Germinal center (tissue), 1 donor: ENCODE data around the gene TSPAN11.
"Not testable (repeated sequence)": the region's sequence is repeated elsewhere in the genome, so short reads cannot be mapped to it uniquely, and the experiment has no call there.

ENCODE experiments used
- DNase-seq: peaks from one replicate; pipeline ENCODE4 v3.0.0; 2012; ENCODE audit warnings: mixed read lengths, low spot score

TSPAN11 gene

GRCh38 chr12:30926243-30927221, at the start of gene TSPAN11:
TSPAN11 (plus strand) TSS chr12:30926748; CDS start chr12:30953992, 27,244 bp downstream.
- no peak for DNase-seq

GRCh38 chr12:30877105-30877875, 49.3 kb upstream of the TSPAN11 start:
- DNase-seq: no peak

- no peak for DNase-seq
Observed at GRCh38 chr12:30878024-30878423, 48.5 kb upstream of the TSPAN11 start.

- DNase-seq: no peak
Observed at GRCh38 chr12:30880061-30880460, 46.5 kb upstream of the TSPAN11 start.

- no peak for DNase-seq
Observed at GRCh38 chr12:30880813-30881212, 45.7 kb upstream of the TSPAN11 start.

GRCh38 chr12:30882706-30883105, 43.8 kb upstream of the TSPAN11 start:
- DNase-seq: no peak

- DNase-seq: no peak
Observed at GRCh38 chr12:30884799-30885198, 41.7 kb upstream of the TSPAN11 start.

- no peak for DNase-seq
Observed at GRCh38 chr12:30885321-30885720, 41.2 kb upstream of the TSPAN11 start.

- no peak for DNase-seq
Observed at GRCh38 chr12:30887226-30887625, 39.3 kb upstream of the TSPAN11 start.

GRCh38 chr12:30888241-30888640, 38.3 kb upstream of the TSPAN11 start:
- no peak for DNase-seq

GRCh38 chr12:30894531-30894930, 32.0 kb upstream of the TSPAN11 start:
- not testable (repeated sequence) for DNase-seq

- no peak for DNase-seq
Observed at GRCh38 chr12:30896461-30896860, 30.1 kb upstream of the TSPAN11 start.

GRCh38 chr12:30898846-30899245, 27.7 kb upstream of the TSPAN11 start:
- DNase-seq: no peak

- no peak for DNase-seq
Observed at GRCh38 chr12:30900351-30900750, 26.2 kb upstream of the TSPAN11 start.

- DNase-seq: no peak
Observed at GRCh38 chr12:30902001-30902400, 24.5 kb upstream of the TSPAN11 start.

GRCh38 chr12:30902596-30902995, 24.0 kb upstream of the TSPAN11 start:
- DNase-seq: no peak

- DNase-seq: no peak
Observed at GRCh38 chr12:30905463-30906009, 21.0 kb upstream of the TSPAN11 start.

GRCh38 chr12:30908076-30908721, 18.3 kb upstream of the TSPAN11 start:
- no peak for DNase-seq

- no peak for DNase-seq
Observed at GRCh38 chr12:30908722-30909348, 17.7 kb upstream of the TSPAN11 start.

GRCh38 chr12:30909349-30910037, 17.1 kb upstream of the TSPAN11 start:
- DNase-seq: no peak

- DNase-seq: no peak
Observed at GRCh38 chr12:30910038-30910350, 16.6 kb upstream of the TSPAN11 start.
